HUES48 (cell line): ENCODE results near the gene MMD.

Experiments
- H3K27ac ChIP-seq: one replicate; pipeline ENCODE4 v1.7.0; 2013; ENCODE audit warnings: low read depth, low read length, inconsistent platforms
- H3K27me3 ChIP-seq: 2 replicates; pipeline ENCODE4 v1.6.1; 2013; ENCODE audit warnings: mild to moderate bottlenecking, low read length; ENCODE audit not compliant: control insufficient read depth, insufficient read depth
- H3K36me3 ChIP-seq: 2 replicates; pipeline ENCODE4 v1.6.1; 2013; ENCODE audit warnings: low read length; ENCODE audit not compliant: control insufficient read depth, insufficient read depth
- H3K4me1 ChIP-seq: 2 replicates; pipeline ENCODE4 v1.6.1; 2013; ENCODE audit warnings: mild to moderate bottlenecking, low read length; ENCODE audit not compliant: control insufficient read depth, insufficient read depth
- H3K4me3 ChIP-seq: 2 replicates; pipeline ENCODE4 v1.5.1; 2013; ENCODE audit warnings: mild to moderate bottlenecking, low read depth, low read length
- H3K9ac ChIP-seq: 2 replicates; pipeline ENCODE4 v1.6.1; 2013; ENCODE audit warnings: mild to moderate bottlenecking, low read depth, low read length, moderate library complexity
- H3K9me3 ChIP-seq: 2 replicates; pipeline ENCODE4 v1.6.1; 2013; ENCODE audit warnings: low read length; ENCODE audit not compliant: control insufficient read depth, insufficient read depth

The MMD gene

GRCh38 chr17:55418369-55419268 is 3.0 kb downstream of the MMD start:
- Histone ChIP-seq H3K4me1 (peaks cover 12% of the 10 kb centered on the region; the same call in 1 of the 2 replicates), H3K36me3 (peaks cover 10% of the 10 kb centered on the region), H3K27ac (no peak overlapping the region), H3K27me3 (no peaks in the 10 kb centered on the region), H3K9ac (no peak overlapping the region), H3K4me3 (no peak overlapping the region), H3K9me3 (no peaks in the 10 kb centered on the region)

GRCh38 chr17:55417411-55418268 is 4.0 kb downstream of the MMD start:
- H3K4me3 ChIP-seq: no peak overlapping the region
- H3K9me3 ChIP-seq: no peaks in the 10 kb centered on the region
- no peak overlapping the region for H3K27ac ChIP-seq
- H3K27me3 ChIP-seq: no peaks in the 10 kb centered on the region
- peaks cover 20% of the 10 kb centered on the region for H3K36me3 ChIP-seq
- H3K4me1 ChIP-seq: peaks cover 12% of the 10 kb centered on the region; the same call in 1 of the 2 replicates
- no peak overlapping the region for H3K9ac ChIP-seq

- H3K4me1 ChIP-seq: peaks cover 12% of the 10 kb centered on the region; the same call in 1 of the 2 replicates
- H3K27me3 ChIP-seq: no peaks in the 10 kb centered on the region
- peaks cover 31% of the 10 kb centered on the region for H3K36me3 ChIP-seq
- no peak overlapping the region for H3K27ac ChIP-seq
- no peak overlapping the region for H3K4me3 ChIP-seq
- H3K9ac ChIP-seq: no peak overlapping the region
- no peaks in the 10 kb centered on the region for H3K9me3 ChIP-seq
Observed at GRCh38 chr17:55416470-55417052, 5.1 kb downstream of the MMD start.

- H3K9me3 ChIP-seq: no peaks in the 10 kb centered on the region
- no peak overlapping the region for H3K27ac ChIP-seq
- no peaks in the 10 kb centered on the region for H3K27me3 ChIP-seq
- no peak overlapping the region for H3K9ac ChIP-seq
- no peak overlapping the region for H3K4me3 ChIP-seq
- H3K4me1 ChIP-seq: peaks cover 12% of the 10 kb centered on the region; the same call in 1 of the 2 replicates
- peaks cover 36% of the 10 kb centered on the region for H3K36me3 ChIP-seq
Observed at GRCh38 chr17:55416000-55416399, 5.6 kb downstream of the MMD start.

GRCh38 chr17:55414983-55415382 is 6.7 kb downstream of the MMD start:
- Histone ChIP-seq H3K9ac (no peak overlapping the region), H3K27ac (no peak overlapping the region), H3K27me3 (no peaks in the 10 kb centered on the region), H3K36me3 (peaks cover 46% of the 10 kb centered on the region), H3K9me3 (no peaks in the 10 kb centered on the region), H3K4me3 (no peak overlapping the region), H3K4me1 (peaks cover 7% of the 10 kb centered on the region; the same call in 1 of the 2 replicates)

- peaks cover 4% of the 10 kb centered on the region; the same call in 1 of the 2 replicates for H3K4me1 ChIP-seq
- peaks cover 53% of the 10 kb centered on the region for H3K36me3 ChIP-seq
- H3K27ac ChIP-seq: no peak overlapping the region
- no peak overlapping the region for H3K4me3 ChIP-seq
- no peaks in the 10 kb centered on the region for H3K27me3 ChIP-seq
- H3K9me3 ChIP-seq: no peaks in the 10 kb centered on the region
- H3K9ac ChIP-seq: no peak overlapping the region
Observed at GRCh38 chr17:55413825-55414489, 7.7 kb downstream of the MMD start.

GRCh38 chr17:55411463-55411855 is 10.2 kb downstream of the MMD start:
- H3K27me3 ChIP-seq: no peaks in the 10 kb centered on the region
- no peaks in the 10 kb centered on the region for H3K9me3 ChIP-seq
- H3K36me3 ChIP-seq: peaks cover 72% of the 10 kb centered on the region
- H3K9ac ChIP-seq: no peak overlapping the region
- H3K4me1 ChIP-seq: peaks cover 4% of the 10 kb centered on the region; the same call in 1 of the 2 replicates
- H3K27ac ChIP-seq: no peak overlapping the region
- H3K4me3 ChIP-seq: no peak overlapping the region

- Histone ChIP-seq H3K4me3 (no peak overlapping the region), H3K27me3 (no peaks in the 10 kb centered on the region), H3K36me3 (peaks cover 77% of the 10 kb centered on the region), H3K9me3 (no peaks in the 10 kb centered on the region), H3K4me1 (peaks cover 4% of the 10 kb centered on the region; the same call in 1 of the 2 replicates), H3K27ac (no peak overlapping the region), H3K9ac (no peak overlapping the region)
Observed at GRCh38 chr17:55410722-55411462, 10.7 kb downstream of the MMD start.

- peaks cover 87% of the 10 kb centered on the region for H3K36me3 ChIP-seq
Observed at GRCh38 chr17:55409030-55409800, 12.4 kb downstream of the MMD start.

More at GRCh38 chr17:55409030-55409800, 12.4 kb downstream of the MMD start:
- no peak overlapping the region for H3K9ac ChIP-seq
- H3K4me1 ChIP-seq: no peaks in the 10 kb centered on the region
- no peak overlapping the region for H3K4me3 ChIP-seq
- no peaks in the 10 kb centered on the region for H3K27me3 ChIP-seq
- H3K27ac ChIP-seq: no peak overlapping the region
- no peaks in the 10 kb centered on the region for H3K9me3 ChIP-seq
